Amygdala (tissue), 56 donors: ENCODE measurements around the gene ZFYVE19.

Experiments
- DNase-seq, 56 donors: peaks; one replicate each; lab custom pipeline; 2025; lab: John Stamatoyannopoulos, UW

The ZFYVE19 gene

DNA sequence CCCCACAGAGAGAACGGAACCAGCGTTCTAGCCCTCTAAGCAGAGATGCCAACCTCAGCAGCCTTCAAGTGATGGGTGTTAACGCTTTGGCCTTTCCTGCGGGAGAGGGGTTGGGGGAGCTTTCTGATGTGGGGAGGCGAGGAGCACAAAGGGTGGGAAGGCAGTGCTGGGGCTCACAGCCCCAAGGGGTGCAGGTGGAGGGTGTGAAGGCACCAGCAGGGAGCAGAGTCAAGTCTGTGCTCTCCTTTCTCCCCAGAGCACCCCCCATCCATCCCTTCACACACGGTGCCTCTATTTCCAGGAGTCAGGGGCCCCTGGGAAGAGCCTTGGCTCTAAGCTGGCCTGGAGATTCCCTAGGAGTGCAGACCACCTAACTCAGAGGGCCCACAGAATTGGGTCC, 33.0 kb upstream of the ZFYVE19 start:
- no peak for DNase-seq

GRCh38 chr15:40775007-40775406, 31.9 kb upstream of the ZFYVE19 start:
- no peak for DNase-seq

- no peak for DNase-seq
These were observed 31.0 kb upstream of the ZFYVE19 start for GRCh38 chr15:40775740-40776536.

- no peak for DNase-seq
These were observed 30.2 kb upstream of the ZFYVE19 start for GRCh38 chr15:40776537-40777141.

GRCh38 chr15:40782609-40783227, 24.2 kb upstream of the ZFYVE19 start:
- peak in 3 of 56 donors; percentile 5 to 19 (median 7) for DNase-seq

GRCh38 chr15:40785164-40785563, 21.7 kb upstream of the ZFYVE19 start:
- DNase-seq: no peak

- DNase-seq: no peak
These were observed 21.1 kb upstream of the ZFYVE19 start for GRCh38 chr15:40785814-40786213.

DNA sequence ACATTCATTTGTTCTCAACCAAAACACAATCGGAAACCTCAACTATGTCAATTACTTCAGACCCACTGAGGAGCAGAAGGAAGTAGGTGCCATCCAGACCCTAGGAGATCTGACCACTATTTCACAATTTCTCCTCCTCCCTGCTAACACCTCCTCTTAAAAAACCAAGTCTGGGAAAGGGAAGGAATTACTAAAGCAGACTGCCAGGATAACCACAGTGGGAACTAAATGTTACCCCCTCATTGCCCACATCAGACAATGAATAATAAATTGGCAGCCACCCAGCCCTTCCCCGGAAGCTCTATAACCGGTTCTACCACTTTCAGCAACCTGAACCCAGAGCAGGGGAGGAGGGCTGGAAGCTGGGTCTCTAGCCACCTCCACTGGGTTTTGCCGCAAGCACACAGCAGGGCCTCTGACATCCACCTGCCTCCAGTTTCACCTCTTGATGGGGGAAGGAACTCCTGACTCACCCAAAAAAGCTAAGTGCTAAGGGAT, 19.5 kb upstream of the ZFYVE19 start:
- peak in 1 of 56 donors; percentile 18 for DNase-seq

DNA sequence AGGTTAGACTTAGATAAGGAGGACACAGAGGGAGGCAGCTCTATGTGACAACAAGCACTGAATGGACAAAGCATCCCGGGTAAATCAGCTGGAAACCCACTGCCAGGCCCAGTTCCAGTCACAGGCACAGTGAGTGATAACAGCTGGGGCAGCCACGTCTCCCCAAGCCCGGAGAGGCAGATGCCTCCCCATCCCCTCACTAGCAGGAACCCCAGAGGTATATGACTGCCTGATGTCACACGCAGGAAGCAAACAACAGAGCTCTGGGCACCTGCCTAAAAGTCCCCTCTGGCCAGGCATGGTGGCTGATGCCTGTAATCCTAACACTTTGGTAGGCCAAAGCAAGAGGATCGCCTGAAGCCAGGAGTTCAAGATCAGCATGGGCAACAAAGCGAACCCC, 18.9 kb upstream of the ZFYVE19 start:
- no peak for DNase-seq

- no peak for DNase-seq
These were observed 17.8 kb upstream of the ZFYVE19 start for GRCh38 chr15:40789119-40789518.

- no peak for DNase-seq
These were observed 16.9 kb upstream of the ZFYVE19 start for GRCh38 chr15:40789999-40790398.

DNA sequence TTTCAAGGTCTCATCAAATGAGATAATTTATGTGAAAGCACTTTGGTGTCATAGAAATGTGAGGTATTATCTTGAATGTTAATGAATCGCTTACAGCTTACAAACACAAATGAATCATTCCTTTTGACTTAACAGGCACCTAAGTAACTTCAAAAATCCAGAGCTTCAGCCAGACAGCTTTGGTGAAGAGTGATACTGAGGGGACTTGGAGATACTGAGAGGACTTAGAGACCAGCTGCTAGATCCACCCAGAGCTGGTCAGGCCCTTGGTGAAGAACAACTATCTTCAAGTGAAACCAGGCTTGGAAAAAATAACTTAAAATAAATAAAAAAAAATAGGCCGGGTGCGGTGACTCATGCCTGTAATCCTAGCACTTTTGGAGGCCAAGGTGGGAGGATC, 16.2 kb upstream of the ZFYVE19 start:
- no peak for DNase-seq

- DNase-seq: no peak
These were observed 14.5 kb upstream of the ZFYVE19 start for GRCh38 chr15:40792394-40792793.

DNA sequence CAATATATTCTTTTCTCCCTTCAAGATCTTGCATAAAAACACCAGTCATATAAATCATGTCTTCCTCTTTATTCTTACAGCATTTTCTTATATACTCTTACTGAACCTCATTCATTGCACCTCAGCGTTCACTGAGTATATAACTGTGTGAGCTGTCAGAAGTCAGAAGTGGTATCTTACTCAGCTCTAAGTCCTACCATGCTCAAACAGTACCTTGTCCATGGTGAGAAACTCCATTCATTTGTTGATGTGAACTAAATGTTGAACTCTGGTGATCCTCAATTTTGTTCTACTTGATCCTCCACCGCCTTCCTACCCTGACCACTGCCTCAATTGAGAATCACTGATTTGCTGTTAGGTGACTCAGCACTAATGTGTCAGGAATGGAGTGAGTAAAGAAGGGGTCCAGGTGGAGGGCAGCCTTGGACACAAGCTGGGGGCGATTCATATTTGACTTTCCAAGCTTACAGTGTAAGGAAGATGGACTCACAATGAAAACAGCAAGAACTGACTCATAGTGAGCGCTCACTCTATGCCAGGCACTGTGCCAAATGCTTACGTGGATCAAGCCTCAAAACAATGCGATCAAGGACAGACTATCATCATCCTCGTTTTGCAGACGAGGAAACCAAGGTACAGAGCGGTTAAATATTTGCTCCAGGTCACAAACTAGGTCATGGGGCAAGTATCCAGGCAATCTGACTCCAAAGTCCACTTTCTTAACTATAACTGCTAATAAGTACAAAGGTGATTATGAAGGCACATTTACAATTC, 13.5 kb upstream of the ZFYVE19 start:
- peak in 2 of 56 donors; percentile 14 to 19 for DNase-seq

DNA sequence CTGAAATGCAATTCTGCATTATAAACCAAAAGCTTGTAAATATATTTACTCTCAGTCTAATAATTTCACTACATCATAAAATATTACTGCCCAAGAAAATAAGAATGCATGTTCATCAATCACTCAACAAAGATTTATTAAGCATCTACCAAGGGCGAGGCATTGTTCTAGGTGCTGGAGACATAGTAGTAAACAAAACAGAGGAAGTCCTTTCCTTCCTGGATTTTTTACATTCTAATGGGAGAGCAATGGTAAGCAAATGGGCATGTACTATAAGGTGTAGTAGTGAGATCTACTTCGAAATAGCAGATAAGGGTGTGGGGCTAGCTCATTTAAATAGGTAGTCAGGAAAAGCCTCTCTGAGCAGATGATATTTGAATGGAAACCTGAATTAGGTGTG, 10.8 kb upstream of the ZFYVE19 start:
- no peak for DNase-seq

GRCh38 chr15:40796512-40796911, 10.4 kb upstream of the ZFYVE19 start:
- DNase-seq: no peak

DNA sequence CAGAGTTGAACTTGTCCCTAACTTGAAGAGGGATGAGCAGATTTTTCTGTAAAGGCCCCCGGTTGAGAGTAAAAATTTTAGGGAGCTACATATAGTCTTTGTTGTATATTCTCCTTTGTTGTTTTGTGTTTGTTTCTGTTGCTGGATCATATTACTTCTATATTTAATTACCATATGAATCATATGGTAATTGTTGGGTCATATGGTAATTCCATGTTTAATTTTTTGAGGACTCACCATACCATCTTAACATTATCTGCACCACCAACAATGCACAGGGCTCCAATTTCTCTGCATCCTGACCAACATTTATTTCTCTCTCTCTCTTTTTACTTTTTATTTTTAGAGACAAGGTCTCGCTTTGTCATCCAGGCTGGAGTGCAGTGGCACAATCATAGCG, 7.4 kb upstream of the ZFYVE19 start:
- DNase-seq: no peak

DNA sequence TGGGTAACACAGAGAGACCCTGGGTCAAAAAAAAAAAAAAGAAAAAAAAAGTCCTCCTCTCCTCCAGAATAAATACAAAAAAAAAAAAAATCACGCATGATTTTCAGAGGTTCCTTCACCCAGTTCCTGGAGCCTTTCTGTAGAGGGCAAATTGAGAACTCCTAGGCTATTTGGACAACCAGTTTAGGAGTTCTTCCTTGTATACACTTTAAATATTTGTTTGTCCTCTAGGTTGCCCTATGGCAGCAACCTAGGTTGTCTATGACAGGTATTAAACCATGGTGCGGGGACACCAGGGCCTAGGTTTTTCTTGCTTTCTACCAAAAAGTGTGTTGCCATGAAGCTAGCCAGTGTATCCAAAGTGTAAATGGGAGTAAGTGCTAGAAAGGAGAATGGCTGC, 3.8 kb upstream of the ZFYVE19 start:
- no peak for DNase-seq

GRCh38 chr15:40803688-40804087, 3.2 kb upstream of the ZFYVE19 start:
- no peak for DNase-seq

DNA sequence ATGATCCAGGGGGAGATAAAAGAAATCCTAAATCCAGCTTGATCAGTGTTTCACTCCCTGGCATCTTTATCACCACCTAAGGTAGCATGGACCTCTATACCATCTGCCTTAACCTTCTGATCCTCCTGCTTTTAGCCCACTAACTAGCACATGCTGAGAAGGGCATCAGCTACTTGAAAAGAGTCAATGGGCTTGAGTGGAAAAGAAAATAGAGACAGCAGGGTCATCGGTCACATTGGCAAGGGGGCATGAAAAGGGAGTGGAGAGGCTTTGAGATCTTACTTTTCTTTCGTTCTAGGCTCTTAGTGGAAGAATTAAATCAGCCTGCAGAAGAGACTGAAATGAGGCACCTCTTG, 239 bp upstream of the ZFYVE19 start:
- no peak for DNase-seq

DNA sequence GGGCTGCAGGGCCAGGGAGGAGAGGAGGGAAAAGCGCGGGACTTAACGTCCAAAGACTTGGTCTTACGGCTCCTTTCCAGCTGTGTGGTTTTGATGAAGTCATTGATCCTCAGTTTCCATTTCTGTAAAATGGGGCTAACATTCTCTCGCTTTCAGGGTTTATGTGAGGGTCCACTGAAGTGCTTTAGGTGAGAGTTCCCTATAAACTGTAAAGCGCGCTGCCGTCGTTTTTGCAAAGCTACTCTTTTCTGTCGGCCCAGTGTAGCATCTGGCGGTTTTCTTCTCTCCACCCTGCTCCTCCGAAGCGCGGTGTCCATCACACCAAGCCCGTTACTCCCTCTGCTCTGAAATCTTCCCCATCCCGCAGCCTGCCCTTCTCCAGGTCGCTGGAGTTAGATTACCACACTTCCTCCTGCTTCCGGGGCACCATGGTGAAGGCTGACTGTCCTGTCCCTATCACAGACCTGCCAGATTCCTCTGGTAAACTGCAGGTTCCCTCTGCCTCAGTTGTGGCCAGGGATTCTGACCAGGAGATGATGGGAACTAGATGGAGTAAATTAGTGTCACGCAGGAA, 1.1 kb downstream of the ZFYVE19 start:
- peak in 2 of 56 donors; percentile 17 to 18 for DNase-seq
